ENCODE results near the gene RHOT2.
A peak's percentile ranks its signal among the peaks of the same experiment; 100 is the strongest.

RHOT2 gene

GRCh38 chr16:647173-647902, 20.6 kb upstream of the RHOT2 start:
- DNase-seq (ENCODE audit: low read depth, low spot score): no peak

- DNase-seq (ENCODE audit: low read depth, low spot score): no peak
Observed at GRCh38 chr16:648071-648780, 19.7 kb upstream of the RHOT2 start.

GRCh38 chr16:648781-649589, 18.9 kb upstream of the RHOT2 start, which contains the start of gene WDR90:
Gene WDR90, plus strand, starts transcription at chr16:649365. Its CDS starts 52 bp downstream, at chr16:649417.
- peak; percentile 50 for DNase-seq (ENCODE audit: low read depth, low spot score)

GRCh38 chr16:649631-650030, 18.3 kb upstream of the RHOT2 start:
- DNase-seq (ENCODE audit: low read depth, low spot score): no peak

- DNase-seq (ENCODE audit: low read depth, low spot score): no peak
Observed at GRCh38 chr16:651844-652243, 16.1 kb upstream of the RHOT2 start.

- no peak for DNase-seq (ENCODE audit: low read depth, low spot score)
Observed at GRCh38 chr16:652454-653305, 15.3 kb upstream of the RHOT2 start.

GRCh38 chr16:654034-654433, 13.9 kb upstream of the RHOT2 start:
- no peak for DNase-seq (ENCODE audit: low read depth, low spot score)

GRCh38 chr16:657487-657886, 10.4 kb upstream of the RHOT2 start:
- no peak for DNase-seq (ENCODE audit: low read depth, low spot score)

GRCh38 chr16:658679-659571, 9.0 kb upstream of the RHOT2 start:
- no peak for DNase-seq (ENCODE audit: low read depth, low spot score)

- no peak for DNase-seq (ENCODE audit: low read depth, low spot score)
Observed at GRCh38 chr16:659618-660017, 8.3 kb upstream of the RHOT2 start.

- DNase-seq (ENCODE audit: low read depth, low spot score): no peak
Observed at GRCh38 chr16:660132-660458, 7.8 kb upstream of the RHOT2 start.

GRCh38 chr16:660459-661183, 7.3 kb upstream of the RHOT2 start:
- DNase-seq (ENCODE audit: low read depth, low spot score): no peak

GRCh38 chr16:661184-661821, 6.6 kb upstream of the RHOT2 start:
- no peak for DNase-seq (ENCODE audit: low read depth, low spot score)

GRCh38 chr16:662095-662494, 5.8 kb upstream of the RHOT2 start:
- DNase-seq (ENCODE audit: low read depth, low spot score): no peak

- DNase-seq (ENCODE audit: low read depth, low spot score): no peak
Observed at GRCh38 chr16:662597-662996, 5.3 kb upstream of the RHOT2 start.

GRCh38 chr16:666572-666971, 1.4 kb upstream of the RHOT2 start:
- no peak for DNase-seq (ENCODE audit: low read depth, low spot score)

GRCh38 chr16:667113-667779, 686 bp upstream of the RHOT2 start:
- DNase-seq (ENCODE audit: low read depth, low spot score): no peak

- no peak for DNase-seq (ENCODE audit: low read depth, low spot score)
Observed at GRCh38 chr16:668519-669171, 713 bp downstream of the RHOT2 start.

Measured in smooth muscle cell of the brain vasculature (primary cell).